Uterus (tissue), 2 donors: ENCODE data around the gene MTHFSD.

ENCODE experiments used
- POLR2A ChIP-seq, 2 donors: fragments of 450-650 bp; IDR thresholded peaks; one replicate each; pipeline ENCODE4 v1.6.1; 2016; ENCODE audit warnings: antibody characterized with exemption in 2 of 2, mild to moderate bottlenecking in 1 of 2, moderate library complexity in 1 of 2
- TF ChIP-seq, protein P1 (sequence below), 4 experiments: fragments of 200-600 bp in 2 of 4; fragments of 450-650 bp in 2 of 4; sonication (generic) in 2 of 4; IDR thresholded peaks; one replicate each; pipeline ENCODE4 v1.5.1; 2016 to 2019; ENCODE audit warnings: antibody characterized with exemption in 4 of 4, mild to moderate bottlenecking in 2 of 4, moderate library complexity in 1 of 4

DNA sequence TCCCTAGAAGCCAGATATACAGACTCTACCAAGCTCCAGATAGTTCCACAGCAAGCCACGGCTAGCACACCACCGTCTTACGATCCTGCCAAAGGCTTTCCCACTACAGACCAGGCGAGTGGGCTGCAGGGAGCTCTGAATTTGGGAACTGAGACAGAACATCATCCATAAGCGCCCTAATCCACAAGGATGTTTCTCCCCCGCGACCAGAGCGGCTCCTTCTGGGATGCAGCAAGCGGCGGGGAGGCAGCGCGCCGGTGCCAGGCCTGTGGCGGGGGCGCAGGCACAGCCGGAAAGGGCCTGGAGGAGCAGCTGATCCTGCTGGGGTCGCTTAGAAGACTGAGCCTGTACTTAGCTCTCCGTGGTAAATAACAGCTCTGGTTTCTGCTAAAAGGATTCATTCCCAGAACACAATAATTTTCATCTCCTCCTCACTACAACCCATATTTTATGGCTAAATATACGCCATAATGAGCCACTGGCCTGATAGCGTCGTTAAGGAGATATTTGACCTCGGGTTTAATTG is 60.9 kb downstream of the MTHFSD start:
- TF ChIP-seq, protein P1, sequence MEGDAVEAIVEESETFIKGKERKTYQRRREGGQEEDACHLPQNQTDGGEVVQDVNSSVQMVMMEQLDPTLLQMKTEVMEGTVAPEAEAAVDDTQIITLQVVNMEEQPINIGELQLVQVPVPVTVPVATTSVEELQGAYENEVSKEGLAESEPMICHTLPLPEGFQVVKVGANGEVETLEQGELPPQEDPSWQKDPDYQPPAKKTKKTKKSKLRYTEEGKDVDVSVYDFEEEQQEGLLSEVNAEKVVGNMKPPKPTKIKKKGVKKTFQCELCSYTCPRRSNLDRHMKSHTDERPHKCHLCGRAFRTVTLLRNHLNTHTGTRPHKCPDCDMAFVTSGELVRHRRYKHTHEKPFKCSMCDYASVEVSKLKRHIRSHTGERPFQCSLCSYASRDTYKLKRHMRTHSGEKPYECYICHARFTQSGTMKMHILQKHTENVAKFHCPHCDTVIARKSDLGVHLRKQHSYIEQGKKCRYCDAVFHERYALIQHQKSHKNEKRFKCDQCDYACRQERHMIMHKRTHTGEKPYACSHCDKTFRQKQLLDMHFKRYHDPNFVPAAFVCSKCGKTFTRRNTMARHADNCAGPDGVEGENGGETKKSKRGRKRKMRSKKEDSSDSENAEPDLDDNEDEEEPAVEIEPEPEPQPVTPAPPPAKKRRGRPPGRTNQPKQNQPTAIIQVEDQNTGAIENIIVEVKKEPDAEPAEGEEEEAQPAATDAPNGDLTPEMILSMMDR (IDR thresholded peaks at IDR 0.05) = no peak
- TF ChIP-seq POLR2A (IDR thresholded peaks at IDR 0.05) = no peak
